NCI-H748 (cell line): ENCODE measurements around the gene NMT2.
A peak's percentile ranks its signal among the peaks of the same experiment; 100 is the strongest.

Source experiments
- DNase-seq: peaks from one replicate; lab custom pipeline; 2025; ENCODE audit not compliant: unreplicated experiment; lab: John Stamatoyannopoulos, UW

NMT2 gene

GRCh38 chr10:15181576-15182156 is 13.2 kb upstream of the NMT2 start:
- no peak for DNase-seq

GRCh38 chr10:15180736-15181135 is 12.2 kb upstream of the NMT2 start:
- no peak for DNase-seq

- DNase-seq: no peak
These were observed 7.8 kb upstream of the NMT2 start for GRCh38 chr10:15176269-15176668.

GRCh38 chr10:15175587-15175986 is 7.1 kb upstream of the NMT2 start:
- DNase-seq: no peak

DNA sequence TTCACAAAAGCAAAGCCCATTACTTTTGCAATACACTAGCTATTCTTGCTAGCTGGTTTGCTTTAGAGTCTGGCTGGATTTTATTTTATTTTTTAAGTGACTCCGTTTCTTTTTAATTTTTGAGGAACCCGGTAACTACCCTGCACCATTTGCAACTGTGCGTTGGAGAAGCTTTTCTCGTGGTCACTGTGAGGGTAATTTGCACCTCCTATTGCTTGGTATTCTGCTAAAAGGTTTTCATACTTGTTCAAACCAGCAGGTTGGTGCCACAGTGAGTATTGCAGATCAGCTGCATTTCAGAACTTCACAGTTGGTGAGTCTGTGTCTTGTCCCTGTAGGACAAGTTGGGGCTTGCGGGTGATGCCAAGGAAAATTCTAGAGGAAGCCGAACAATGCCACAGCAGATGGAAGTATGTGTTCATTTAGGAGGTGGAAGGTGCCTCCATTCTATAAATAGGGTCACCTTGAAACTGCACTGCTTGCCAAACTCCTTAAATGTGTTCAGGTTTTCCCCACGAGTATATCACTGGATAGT is 3.9 kb upstream of the NMT2 start:
- DNase-seq: no peak

DNA sequence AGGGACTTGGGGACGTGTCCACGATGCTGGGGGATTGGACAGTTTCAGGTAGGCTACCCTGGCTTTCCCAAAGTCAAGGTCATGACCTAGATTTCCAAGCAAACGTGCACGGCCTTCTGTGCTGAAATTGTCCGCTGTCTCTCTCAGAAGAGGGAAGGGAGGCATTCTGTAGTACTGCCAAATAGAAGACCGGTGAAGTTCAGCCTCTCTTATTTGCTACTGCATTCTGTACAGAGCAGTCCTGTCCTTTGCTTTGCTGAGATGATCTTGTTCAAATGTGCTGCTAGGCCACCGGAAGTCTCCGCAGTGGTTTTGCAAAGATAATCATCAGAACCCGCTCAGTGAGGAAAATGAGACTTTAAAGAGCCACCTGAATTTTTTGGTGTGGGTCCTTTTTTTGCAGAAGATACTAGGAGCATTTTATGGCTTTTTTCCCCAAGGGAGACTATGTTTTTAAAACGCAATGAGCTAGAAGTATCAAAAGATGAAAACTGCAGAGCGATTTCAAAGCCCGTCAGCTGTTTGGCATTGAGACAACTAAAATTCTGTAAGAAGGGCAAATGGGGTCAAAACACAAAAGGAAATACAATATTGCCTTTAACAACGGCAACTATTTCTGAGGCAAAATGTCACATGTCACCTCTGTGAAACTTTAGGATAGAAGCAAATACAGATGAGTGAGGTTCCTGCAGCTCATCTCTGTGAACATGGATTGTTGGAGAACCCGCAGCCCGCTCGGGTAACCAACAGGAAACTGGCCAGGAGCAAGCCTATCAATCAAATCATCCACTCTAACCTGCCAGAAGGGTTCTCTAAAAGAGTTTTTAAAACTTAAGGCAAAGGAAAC is 1.3 kb upstream of the NMT2 start:
- no peak for DNase-seq

GRCh38 chr10:15168786-15169554 is 477 bp upstream of the NMT2 start:
- peak; percentile 84 for DNase-seq

DNA sequence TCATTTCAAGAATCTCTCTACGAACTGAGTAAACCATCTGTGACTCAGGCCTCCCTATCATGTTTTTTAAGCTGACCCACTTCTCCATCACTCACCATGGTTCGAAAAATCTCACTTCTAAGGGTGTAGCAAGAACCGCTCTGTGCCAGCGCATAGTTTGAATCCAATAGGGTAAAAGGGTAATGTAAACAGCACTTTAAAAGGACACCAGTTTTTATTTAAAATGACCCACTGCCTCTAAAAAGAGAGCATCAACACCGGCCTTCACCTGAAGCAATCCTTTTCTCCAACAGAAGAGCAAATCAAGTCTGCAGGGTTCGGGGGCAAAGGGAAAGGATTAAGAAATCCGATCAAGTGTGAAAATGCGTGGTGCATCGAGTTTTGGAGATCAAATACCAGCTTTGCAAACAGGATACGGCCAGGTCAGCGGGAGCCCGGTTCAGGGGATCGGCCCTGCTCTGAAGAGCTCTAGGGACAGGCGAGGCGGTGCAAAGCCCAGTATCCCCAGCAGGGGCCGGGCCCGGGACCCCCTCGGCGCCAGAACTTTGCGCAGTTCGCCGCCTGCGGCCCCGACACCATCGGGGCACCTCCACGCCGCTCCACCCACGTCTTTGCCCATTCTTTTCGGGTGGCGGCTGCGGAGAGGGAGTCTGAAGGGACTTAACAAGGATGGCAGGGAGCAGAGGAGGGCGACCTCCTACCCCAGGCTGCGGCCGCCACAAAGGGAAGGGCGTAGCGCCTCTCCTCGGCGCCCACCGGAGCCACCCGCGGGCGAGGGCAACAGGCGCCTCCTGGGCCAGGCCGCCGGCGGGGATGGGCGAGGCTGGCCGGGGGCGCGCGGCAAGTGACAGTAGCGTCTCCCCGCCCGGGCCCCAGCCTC is 842 bp downstream of the NMT2 start:
- DNase-seq: peak; percentile 55

DNA sequence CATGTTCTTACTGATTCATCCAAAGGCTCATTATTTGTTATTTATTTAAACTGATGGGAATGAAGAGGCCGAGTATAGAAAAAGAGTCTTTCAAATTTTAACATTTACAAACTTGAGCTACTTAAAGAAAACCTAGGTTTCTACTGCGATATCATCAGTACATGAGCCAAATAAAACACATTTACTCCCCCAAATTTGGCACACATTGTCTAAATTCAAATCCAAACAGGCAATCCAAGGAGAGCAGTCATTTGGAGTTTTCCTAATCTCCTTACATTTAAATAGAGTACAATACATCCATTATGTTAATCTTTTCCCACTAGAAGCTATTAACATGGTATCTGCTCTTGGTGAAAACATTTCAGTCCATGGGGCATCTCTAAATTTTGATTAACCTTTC is 2.2 kb downstream of the NMT2 start:
- no peak for DNase-seq

DNA sequence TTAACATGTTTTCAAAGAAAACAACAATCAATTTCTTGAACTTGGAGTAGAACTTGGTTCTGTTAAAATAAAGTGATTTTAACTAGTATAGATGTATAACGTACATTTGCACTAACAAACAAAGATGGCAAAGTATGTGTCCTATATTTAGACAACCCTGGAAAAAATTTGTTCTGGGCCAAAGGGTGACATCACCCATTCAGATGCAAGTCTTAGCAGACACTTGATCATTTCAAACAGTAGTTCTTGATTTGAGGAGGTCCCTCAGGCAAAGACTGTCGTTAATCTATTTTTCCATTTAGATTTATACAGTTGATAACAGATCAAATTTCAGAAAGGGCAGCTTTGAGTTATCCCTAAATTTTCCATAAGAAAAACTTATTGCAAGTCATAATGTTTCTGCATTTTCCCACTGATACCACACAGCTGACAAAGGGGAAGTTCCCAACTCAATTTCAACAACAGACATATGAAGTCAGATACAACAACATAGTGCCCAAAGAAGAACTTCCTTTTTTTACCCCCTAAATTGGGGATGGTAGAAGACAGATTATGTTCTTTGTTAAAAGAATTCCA is 5.2 kb downstream of the NMT2 start:
- DNase-seq: no peak

DNA sequence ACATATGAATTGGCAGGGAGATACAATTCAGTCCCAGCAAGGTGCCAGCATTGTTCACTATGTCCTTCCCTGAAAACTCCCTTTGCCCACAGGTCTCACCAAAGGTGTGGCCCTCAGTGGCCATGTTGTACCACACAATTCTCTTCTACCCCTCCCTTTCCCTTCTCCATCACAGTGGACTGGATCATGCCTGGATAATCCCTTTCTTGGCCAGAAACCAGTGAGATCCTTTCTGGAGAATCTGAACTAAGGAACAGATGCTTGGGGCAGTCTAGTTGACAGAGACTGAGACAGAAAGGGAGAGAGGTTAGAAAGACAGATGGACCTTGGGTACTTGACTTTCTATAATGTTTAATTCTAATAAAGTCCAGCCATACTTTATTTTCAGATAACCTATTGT is 9.5 kb downstream of the NMT2 start:
- no peak for DNase-seq

GRCh38 chr10:15158448-15158847 is 10.0 kb downstream of the NMT2 start:
- no peak for DNase-seq

DNA sequence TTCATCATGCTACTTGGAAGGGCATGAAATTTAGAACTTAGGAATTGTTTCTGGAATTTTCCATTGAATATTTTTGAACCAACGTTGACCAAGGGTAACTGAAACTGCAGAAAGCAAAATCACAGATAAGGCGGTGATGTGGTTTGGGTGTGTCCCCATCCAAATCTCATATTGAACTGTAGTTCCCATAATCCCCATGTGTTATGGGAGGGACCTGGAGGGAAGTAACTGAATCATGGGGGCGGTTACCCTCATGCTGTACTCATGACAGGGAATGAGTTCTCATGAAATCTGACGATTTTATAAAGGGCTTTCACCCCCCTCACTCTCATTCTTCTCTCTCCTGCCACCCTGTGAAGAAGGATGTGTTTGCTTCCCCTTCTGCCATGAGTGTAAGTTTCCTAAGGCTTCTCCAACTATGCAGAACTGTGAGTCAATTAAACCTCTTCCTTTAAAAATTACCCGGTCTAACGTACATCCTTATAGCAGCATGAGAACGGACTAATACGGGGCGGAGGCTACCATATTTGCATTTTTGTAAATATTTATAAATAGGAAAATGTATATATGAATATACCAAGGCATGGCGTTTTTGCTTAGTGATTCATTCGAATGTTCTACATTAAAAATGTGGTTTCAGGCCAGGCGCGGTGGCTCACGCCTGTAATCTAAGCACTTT is 12.4 kb downstream of the NMT2 start:
- no peak for DNase-seq

- no peak for DNase-seq
These were observed 15.9 kb downstream of the NMT2 start for GRCh38 chr10:15152556-15152955.

DNA sequence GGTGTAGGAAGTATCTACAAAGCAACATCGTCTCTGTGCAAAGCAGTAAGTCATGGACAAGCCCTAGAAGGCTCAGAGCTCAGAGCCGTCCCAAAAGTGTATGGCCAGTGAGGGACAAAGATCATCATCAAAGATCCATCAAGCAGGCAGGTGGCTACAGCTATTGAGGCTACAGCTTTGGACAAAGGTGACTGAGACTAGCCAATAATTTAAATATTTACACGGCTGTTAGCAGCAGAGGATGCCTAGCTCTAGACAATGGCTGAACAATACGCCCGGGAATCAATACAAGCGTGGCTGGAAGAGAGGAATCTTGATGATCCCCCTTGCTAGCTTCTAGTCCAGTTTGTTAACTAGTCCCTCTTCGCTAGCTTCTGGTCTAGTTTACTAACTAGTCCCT is 17.9 kb downstream of the NMT2 start:
- peak; percentile 78 for DNase-seq

GRCh38 chr10:15149042-15149771 is 19.3 kb downstream of the NMT2 start:
- no peak for DNase-seq

DNA sequence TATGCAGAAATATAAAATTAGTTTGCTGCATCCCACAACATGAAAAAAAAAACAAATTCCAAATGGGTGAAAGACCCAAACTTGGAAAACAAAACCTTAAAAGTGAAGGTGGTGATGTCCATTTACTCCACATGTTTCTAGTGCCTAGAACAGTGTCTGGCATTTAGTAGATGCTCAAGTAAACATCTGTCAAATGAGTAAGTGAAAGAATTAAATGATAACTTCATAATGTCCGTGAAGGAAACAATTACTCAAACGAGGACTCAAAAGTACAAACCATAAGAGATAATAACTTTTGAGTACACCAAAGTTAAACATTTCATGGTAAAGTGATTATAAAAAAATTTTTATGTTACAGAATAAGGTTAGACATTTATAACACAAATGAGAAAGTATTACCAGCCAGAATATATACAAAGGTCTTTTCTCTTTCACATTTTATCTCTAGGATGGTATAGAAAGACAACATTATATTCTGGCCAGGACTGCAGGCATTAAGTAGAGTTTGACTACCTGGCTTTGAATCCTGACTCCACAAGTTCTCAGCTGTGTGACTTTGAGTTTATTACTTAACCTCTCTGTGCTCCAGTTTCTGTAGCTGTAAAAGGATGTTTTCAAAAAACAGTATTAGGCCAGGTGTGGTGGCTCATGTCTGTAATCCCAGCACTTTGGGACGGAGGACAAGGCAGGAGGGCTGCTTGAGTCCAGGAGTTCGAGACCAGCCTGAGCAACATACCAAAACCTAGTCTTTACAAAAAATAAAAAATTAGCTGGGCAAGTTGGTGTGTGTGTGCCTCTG is 20.7 kb downstream of the NMT2 start:
- DNase-seq: no peak

- peak; percentile 56 for DNase-seq
These were observed 22.1 kb downstream of the NMT2 start for GRCh38 chr10:15146366-15146765.
